Measurements from ENCODE around the gene PTEN. TPM values are rescaled to one million over a fixed set of nuclear protein-coding genes. Genes with fewer than 3 reads are reported as not detected.

Gene PTEN
- total and polyA plus RNA-seq, 2 experiments from 2014 or later, result 30.4 to 66.1 TPM

DNA sequence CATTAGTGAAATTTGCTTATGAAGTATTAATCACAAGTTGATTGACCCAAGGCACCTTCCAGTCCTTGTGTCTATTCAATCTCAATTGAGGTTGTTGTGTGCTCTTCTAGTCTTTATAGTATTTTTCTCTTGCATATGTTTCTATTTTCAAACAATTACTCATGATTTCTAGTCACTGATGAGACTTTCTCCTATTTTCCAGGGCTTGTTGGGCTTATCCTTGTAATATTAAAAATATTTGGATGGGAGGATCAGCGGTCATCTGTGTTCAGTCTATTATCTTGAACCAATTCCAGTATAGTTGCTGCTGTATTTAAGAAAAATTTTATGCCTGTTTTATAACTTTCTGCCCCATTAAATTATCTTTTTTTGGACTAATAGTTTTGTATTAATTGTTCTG, 154.4 kb downstream of the PTEN start:
- Histone ChIP-seq H3K4me1 (ENCODE audit: low read depth) (no peaks in the 10 kb centered on the region), H3K27ac (no peak overlapping the region), H3K9me3 (ENCODE audit: low read depth) (no peaks in the 10 kb centered on the region), H3K36me3 (no peaks in the 10 kb centered on the region), H3K4me3 (no peak overlapping the region), H3K27me3 (no peaks in the 10 kb centered on the region)
- TF ChIP-seq, protein P1, sequence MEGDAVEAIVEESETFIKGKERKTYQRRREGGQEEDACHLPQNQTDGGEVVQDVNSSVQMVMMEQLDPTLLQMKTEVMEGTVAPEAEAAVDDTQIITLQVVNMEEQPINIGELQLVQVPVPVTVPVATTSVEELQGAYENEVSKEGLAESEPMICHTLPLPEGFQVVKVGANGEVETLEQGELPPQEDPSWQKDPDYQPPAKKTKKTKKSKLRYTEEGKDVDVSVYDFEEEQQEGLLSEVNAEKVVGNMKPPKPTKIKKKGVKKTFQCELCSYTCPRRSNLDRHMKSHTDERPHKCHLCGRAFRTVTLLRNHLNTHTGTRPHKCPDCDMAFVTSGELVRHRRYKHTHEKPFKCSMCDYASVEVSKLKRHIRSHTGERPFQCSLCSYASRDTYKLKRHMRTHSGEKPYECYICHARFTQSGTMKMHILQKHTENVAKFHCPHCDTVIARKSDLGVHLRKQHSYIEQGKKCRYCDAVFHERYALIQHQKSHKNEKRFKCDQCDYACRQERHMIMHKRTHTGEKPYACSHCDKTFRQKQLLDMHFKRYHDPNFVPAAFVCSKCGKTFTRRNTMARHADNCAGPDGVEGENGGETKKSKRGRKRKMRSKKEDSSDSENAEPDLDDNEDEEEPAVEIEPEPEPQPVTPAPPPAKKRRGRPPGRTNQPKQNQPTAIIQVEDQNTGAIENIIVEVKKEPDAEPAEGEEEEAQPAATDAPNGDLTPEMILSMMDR (IDR thresholded peaks at IDR 0.05; ENCODE audit: low read depth, low read length), result no peak
- DNase-seq (ENCODE audit: low read depth in 1 of 2, low spot score in 1 of 2), result no peak

DNA sequence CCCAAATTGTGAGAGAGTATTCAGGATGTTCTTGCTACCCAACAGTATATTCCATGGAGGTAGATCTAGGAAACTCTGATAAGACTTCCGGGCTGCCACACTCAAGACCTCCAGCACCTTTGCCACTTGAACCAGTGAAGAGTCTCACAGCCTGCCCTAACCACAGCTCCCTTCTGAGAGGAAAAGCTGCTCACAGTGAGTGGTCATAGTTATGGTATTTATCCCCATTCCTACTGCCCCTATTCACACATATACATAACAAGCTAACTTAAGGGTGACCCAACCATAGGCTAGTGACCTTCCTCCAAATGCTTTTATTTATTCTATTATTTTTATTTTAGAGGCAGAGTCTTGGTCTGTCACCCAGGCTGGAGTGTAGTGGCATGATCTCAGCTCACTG, 156.3 kb downstream of the PTEN start:
- no peak overlapping the region for H3K27ac ChIP-seq
- H3K36me3 ChIP-seq, result no peaks in the 10 kb centered on the region
- H3K27me3 ChIP-seq, result no peaks in the 10 kb centered on the region
- no peaks in the 10 kb centered on the region for H3K4me1 ChIP-seq (ENCODE audit: low read depth)
- TF ChIP-seq, protein P1 (IDR thresholded peaks at IDR 0.05; ENCODE audit: low read depth, low read length), result no peak
- no peak overlapping the region for H3K4me3 ChIP-seq
- DNase-seq (ENCODE audit: low read depth in 1 of 2, low spot score in 1 of 2), result no peak
- H3K9me3 ChIP-seq (ENCODE audit: low read depth), result no peaks in the 10 kb centered on the region

Other genes with a start within 250 kb of the PTEN start
- gene PAPSS2, start 203.7 kb upstream of the PTEN start, total RNA-seq, result 2.4 and 5.4 TPM in 2 replicates
- 3.5 and 6.4 TPM in 2 replicates for gene PAPSS2, start 203.7 kb upstream of the PTEN start, polyA plus RNA-seq
- gene ATAD1, start 45.4 kb upstream of the PTEN start, total RNA-seq, result 41.6 and 47.4 TPM in 2 replicates
- 82.5 and 103 TPM in 2 replicates for gene ATAD1, start 45.4 kb upstream of the PTEN start, polyA plus RNA-seq
- gene KLLN, start 92 bp upstream of the PTEN start, total RNA-seq, result 1.5 and 1.8 TPM in 2 replicates
- gene KLLN, start 92 bp upstream of the PTEN start, polyA plus RNA-seq, result 0.69 and 0.77 TPM in 2 replicates